Neuronal stem cell (in vitro differentiated cells): Measurements from ENCODE around the gene CLNK.

ENCODE experiments used
- DNase-seq: peaks from one replicate; pipeline ENCODE4 v3.0.0-alpha.2; 2013; ENCODE audit warnings: low spot score
- H2AFZ ChIP-seq: one replicate; pipeline ENCODE4 v1.6.1; 2013; ENCODE audit warnings: mild to moderate bottlenecking, low read length, inconsistent platforms
- H2AK5ac ChIP-seq: 2 replicates; pipeline ENCODE4 v1.6.1; 2013; ENCODE audit warnings: low read depth, mild to moderate bottlenecking, inconsistent platforms, low read length, moderate library complexity, mixed read lengths
- H2BK120ac ChIP-seq: 2 replicates; pipeline ENCODE4 v1.6.1; 2013; ENCODE audit warnings: low read depth, mild to moderate bottlenecking, inconsistent platforms, low read length, moderate library complexity, mixed read lengths
- H2BK12ac ChIP-seq: one replicate; pipeline ENCODE4 v1.6.1; 2013; ENCODE audit warnings: low read length, inconsistent platforms
- H2BK15ac ChIP-seq: 2 replicates; pipeline ENCODE4 v1.6.1; 2013; ENCODE audit warnings: mild to moderate bottlenecking, low read length, inconsistent platforms, mixed read lengths
- H2BK5ac ChIP-seq: one replicate; pipeline ENCODE4 v1.6.1; 2013; ENCODE audit warnings: inconsistent platforms, mild to moderate bottlenecking, low read length, moderate library complexity
- H3K14ac ChIP-seq: one replicate; pipeline ENCODE4 v1.6.1; 2013; ENCODE audit warnings: low read length, inconsistent platforms
- H3K18ac ChIP-seq: 2 replicates; pipeline ENCODE4 v1.6.1; 2013; ENCODE audit warnings: low read length, inconsistent platforms
- H3K23ac ChIP-seq: 2 replicates; pipeline ENCODE4 v1.6.1; 2013; ENCODE audit warnings: low read depth, mild to moderate bottlenecking, mixed read lengths, low read length, inconsistent platforms; ENCODE audit not compliant: poor library complexity
- H3K27ac ChIP-seq: replicated peaks from 3 replicates; pipeline ENCODE4 v1.5.1; 2013; ENCODE audit warnings: low read length, inconsistent platforms
- H3K27me3 ChIP-seq, 3 experiments: 2 replicates each; pipeline ENCODE4 v1.6.1; 2013; ENCODE audit warnings: low read length in 3 of 3, mild to moderate bottlenecking in 2 of 3, inconsistent platforms in 1 of 3, low read depth in 1 of 3, mixed read lengths in 1 of 3, moderate library complexity in 1 of 3; ENCODE audit not compliant: control insufficient read depth in 3 of 3, insufficient read depth in 3 of 3
- H3K36me3 ChIP-seq, 2 donors: replicated peaks in 1 of 2; 2 replicates each; pipeline ENCODE4 v1.6.1; 2013; ENCODE audit warnings: low read length in 2 of 2; ENCODE audit not compliant: control insufficient read depth in 2 of 2, insufficient read depth in 2 of 2
- H3K4ac ChIP-seq: 2 replicates; pipeline ENCODE4 v1.6.1; 2013; ENCODE audit warnings: inconsistent platforms, mild to moderate bottlenecking, low read length, moderate library complexity
- H3K4me1 ChIP-seq, 2 donors: 1 replicate in 1 of 2; 2 replicates in 1 of 2; pipeline ENCODE4 v1.6.1; 2013; ENCODE audit warnings: low read length in 2 of 2, low read depth in 1 of 2; ENCODE audit not compliant: control insufficient read depth in 2 of 2, insufficient read depth in 1 of 2
- H3K4me2 ChIP-seq: one replicate; pipeline ENCODE4 v1.6.1; 2013; ENCODE audit warnings: mild to moderate bottlenecking, low read length, inconsistent platforms; ENCODE audit not compliant: insufficient read depth, poor library complexity, severe bottlenecking
- H3K4me3 ChIP-seq, 2 donors: 2 replicates each; pipeline ENCODE4 v1.5.1; 2013; ENCODE audit warnings: low read length in 2 of 2, mild to moderate bottlenecking in 2 of 2, inconsistent platforms in 1 of 2, moderate library complexity in 1 of 2
- H3K79me1 ChIP-seq: one replicate; pipeline ENCODE4 v1.6.1; 2013; ENCODE audit warnings: low read depth, mild to moderate bottlenecking, inconsistent platforms, low read length, moderate library complexity
- H3K9ac ChIP-seq: one replicate; pipeline ENCODE4 v1.6.1; 2013; ENCODE audit warnings: mild to moderate bottlenecking, low read depth, low read length, inconsistent platforms; ENCODE audit not compliant: poor library complexity
- H3K9me3 ChIP-seq, 2 donors: replicated peaks in 1 of 2; 2 replicates each; pipeline versions ENCODE3 to v1.6.1; 2013; ENCODE audit warnings: low read length in 2 of 2, mild to moderate bottlenecking in 2 of 2, inconsistent platforms in 1 of 2, low read depth in 1 of 2, mixed read lengths in 1 of 2, moderate library complexity in 1 of 2; ENCODE audit not compliant: control insufficient read depth in 2 of 2, insufficient read depth in 1 of 2
- H4K8ac ChIP-seq: one replicate; pipeline ENCODE4 v1.6.1; 2013; ENCODE audit warnings: low read depth, mild to moderate bottlenecking, inconsistent platforms, low read length, moderate library complexity
- H4K91ac ChIP-seq: one replicate; pipeline ENCODE4 v1.6.1; 2013; ENCODE audit warnings: low read length, low read depth, mild to moderate bottlenecking, inconsistent platforms; ENCODE audit not compliant: poor library complexity
- WGBS, 2 donors: extraction: QIAGEN DNeasy Blood & Tissue Kit; methylation state at CpG; one replicate each; pipeline ENCODE4 v1.1.7; 2013; ENCODE audit warnings: missing lambda C conversion rate in 2 of 2, mixed read lengths in 1 of 2; ENCODE audit not compliant: insufficient read length in 2 of 2, insufficient replicate concordance in 1 of 2; ENCODE audit errors: extremely low coverage in 2 of 2; 5-methylcytosine and 5-hydroxymethylcytosine counted together

The CLNK gene

DNA sequence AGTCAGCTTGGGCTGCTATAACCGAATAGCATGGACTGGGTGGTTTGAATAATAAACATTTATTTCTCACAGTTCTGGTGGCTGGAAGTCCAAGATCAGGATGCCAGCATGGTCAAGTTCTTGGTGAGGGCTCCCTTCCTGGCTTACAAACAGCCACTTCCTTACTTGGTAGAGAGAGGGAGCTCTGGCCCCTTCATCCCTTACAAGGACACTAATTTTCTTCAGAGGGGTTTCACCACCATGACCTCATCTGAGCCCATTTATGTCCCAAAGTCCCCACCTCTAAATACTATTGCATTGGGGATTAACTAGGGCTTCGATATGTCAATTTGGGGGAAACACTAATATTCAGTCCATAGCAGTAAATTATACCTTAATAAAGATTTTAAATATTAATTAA lies 61.8 kb downstream of the CLNK start:
- H2AK5ac ChIP-seq = no peak overlapping the region
- no peak overlapping the region for H2BK5ac ChIP-seq
- no peak overlapping the region for H3K4me2 ChIP-seq
- H3K9me3 ChIP-seq = no peaks in the 10 kb centered on the region
- H2BK120ac ChIP-seq = no peak overlapping the region
- no peak overlapping the region for H4K91ac ChIP-seq
- H3K79me1 ChIP-seq = no peaks in the 10 kb centered on the region
- H2AFZ ChIP-seq = no peak overlapping the region
- no peak overlapping the region for H4K8ac ChIP-seq
- H2BK12ac ChIP-seq = no peak overlapping the region
- H3K18ac ChIP-seq = no peak overlapping the region
- H3K14ac ChIP-seq = no peak overlapping the region
- no peaks in the 10 kb centered on the region for H3K36me3 ChIP-seq
- H3K23ac ChIP-seq = no peak overlapping the region
- DNase-seq = no peak
- no CpG with 5 or more reads among the region's 2 CpGs for WGBS, 2 donors
- no peak overlapping the region for H3K4me3 ChIP-seq
- no peak overlapping the region for H2BK15ac ChIP-seq
- H3K9ac ChIP-seq = no peak overlapping the region
- H3K27ac ChIP-seq = no peak overlapping the region
- H3K4ac ChIP-seq = no peak overlapping the region
- H3K27me3 ChIP-seq = no peaks in the 10 kb centered on the region
- H3K4me1 ChIP-seq = peaks cover 0 to 4% of the 10 kb centered on the region in 2 donors

DNA sequence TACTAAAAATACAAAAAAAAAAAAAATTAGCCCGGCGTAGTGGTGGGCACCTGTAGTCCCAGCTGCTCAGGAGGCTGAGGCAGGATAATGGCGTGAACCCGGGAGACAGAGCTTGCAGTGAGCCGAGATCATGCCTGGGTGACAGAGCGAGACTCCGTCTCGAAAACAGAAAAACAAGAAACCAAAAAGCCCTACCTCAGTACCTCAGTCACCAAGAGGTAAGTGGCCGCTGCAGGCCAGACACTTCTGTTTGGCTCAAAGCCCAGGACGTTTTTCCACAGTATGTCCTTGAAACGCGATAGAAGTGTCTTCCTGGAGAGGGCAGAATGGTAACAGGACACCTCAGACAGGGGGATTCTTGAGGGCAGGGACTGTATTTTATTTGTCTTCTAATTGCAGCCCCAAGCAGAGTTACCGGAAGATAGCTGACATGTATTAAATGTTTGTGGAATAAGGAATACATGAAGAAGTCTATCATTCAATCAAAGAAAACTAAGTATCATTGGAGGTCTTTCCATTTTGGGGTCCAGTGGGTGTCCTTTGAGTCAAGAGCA lies 63.6 kb downstream of the CLNK start:
- no peak overlapping the region for H3K4ac ChIP-seq
- H3K9me3 ChIP-seq = no peaks in the 10 kb centered on the region
- H3K18ac ChIP-seq = no peak overlapping the region
- H3K9ac ChIP-seq = no peak overlapping the region
- H4K91ac ChIP-seq = no peak overlapping the region
- H2AFZ ChIP-seq = no peak overlapping the region
- no peak overlapping the region for H3K27ac ChIP-seq
- H4K8ac ChIP-seq = no peak overlapping the region
- no peak overlapping the region for H2BK120ac ChIP-seq
- no peak overlapping the region for H3K4me3 ChIP-seq
- no peak overlapping the region for H2BK15ac ChIP-seq
- H3K27me3 ChIP-seq = no peaks in the 10 kb centered on the region
- no CpG with 5 or more reads among the region's 13 CpGs for WGBS, 2 donors
- H3K79me1 ChIP-seq = no peaks in the 10 kb centered on the region
- H2BK12ac ChIP-seq = no peak overlapping the region
- H2AK5ac ChIP-seq = no peak overlapping the region
- H3K4me2 ChIP-seq = no peak overlapping the region
- no peak overlapping the region for H3K14ac ChIP-seq
- no peak overlapping the region for H3K23ac ChIP-seq
- H3K4me1 ChIP-seq = no peaks in the 10 kb centered on the region
- H3K36me3 ChIP-seq = no peaks in the 10 kb centered on the region
- no peak overlapping the region for H2BK5ac ChIP-seq
- no peak for DNase-seq

- no CpG with 5 or more reads among the region's 11 CpGs for WGBS, 2 donors
These were observed 64.7 kb downstream of the CLNK start for GRCh38 chr4:10619855-10620254.

DNA sequence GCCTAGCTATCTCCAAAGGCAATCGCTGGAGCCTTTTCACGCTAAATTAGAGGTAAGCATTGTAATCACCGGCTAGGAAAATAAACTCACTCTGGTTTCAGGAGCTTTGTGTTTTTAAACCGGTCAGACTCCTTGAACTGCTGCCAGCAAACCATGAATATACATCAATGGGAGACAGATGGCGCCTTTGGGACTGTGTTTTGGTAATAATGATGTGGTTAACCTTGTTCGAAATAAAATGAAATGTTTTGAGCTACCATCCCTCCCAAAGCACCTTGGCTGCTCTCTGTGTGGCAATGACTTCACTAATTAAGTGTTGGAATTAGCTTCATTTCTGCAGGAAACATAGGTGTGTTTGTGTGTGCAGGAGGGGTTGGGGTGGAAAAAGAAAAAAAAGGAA lies 65.3 kb downstream of the CLNK start:
- no CpG with 5 or more reads among the region's 6 CpGs for WGBS, 2 donors
- H3K79me1 ChIP-seq = no peaks in the 10 kb centered on the region
- no peaks in the 10 kb centered on the region for H3K4me1 ChIP-seq
- H3K27me3 ChIP-seq = no peaks in the 10 kb centered on the region
- no peak overlapping the region for H2BK15ac ChIP-seq
- no peak overlapping the region for H2AK5ac ChIP-seq
- H3K27ac ChIP-seq = no peak overlapping the region
- no peak overlapping the region for H3K9ac ChIP-seq
- no peak for DNase-seq
- no peak overlapping the region for H3K4me3 ChIP-seq
- H2BK120ac ChIP-seq = no peak overlapping the region
- H3K4me2 ChIP-seq = no peak overlapping the region
- no peak overlapping the region for H4K8ac ChIP-seq
- no peak overlapping the region for H3K18ac ChIP-seq
- H2BK12ac ChIP-seq = no peak overlapping the region
- H2AFZ ChIP-seq = no peak overlapping the region
- no peak overlapping the region for H3K23ac ChIP-seq
- no peaks in the 10 kb centered on the region for H3K36me3 ChIP-seq
- no peaks in the 10 kb centered on the region for H3K9me3 ChIP-seq
- H3K4ac ChIP-seq = no peak overlapping the region
- H3K14ac ChIP-seq = no peak overlapping the region
- H2BK5ac ChIP-seq = no peak overlapping the region
- H4K91ac ChIP-seq = no peak overlapping the region

More at GRCh38 chr4:10619855-10620254, 64.7 kb downstream of the CLNK start:
- Histone ChIP-seq H3K4me3 (no peak overlapping the region), H2BK12ac (no peak overlapping the region), H3K18ac (no peak overlapping the region), H2AK5ac (no peak overlapping the region), H3K14ac (no peak overlapping the region), H3K9me3 (no peaks in the 10 kb centered on the region), H2BK15ac (no peak overlapping the region), H4K8ac (no peak overlapping the region), H2BK5ac (no peak overlapping the region), H3K4me2 (no peak overlapping the region), H3K9ac (no peak overlapping the region), H3K36me3 (no peaks in the 10 kb centered on the region), H3K4me1 (no peaks in the 10 kb centered on the region), H2BK120ac (no peak overlapping the region), H3K79me1 (no peaks in the 10 kb centered on the region), H3K27ac (no peak overlapping the region), H2AFZ (no peak overlapping the region), H4K91ac (no peak overlapping the region), H3K4ac (no peak overlapping the region), H3K23ac (no peak overlapping the region), H3K27me3 (no peaks in the 10 kb centered on the region)
- DNase-seq = no peak
